Measurements from ENCODE around the gene CHEK1. TPM values are rescaled to one million over a fixed set of nuclear protein-coding genes. Genes with fewer than 3 reads are reported as not detected.

The CHEK1 gene
- total RNA-seq, 1 donor from 2014 or later, result 161 TPM

- H3K4me3 ChIP-seq, result peak within 1 kb of the TSS; percentile 92
- DNase-seq (ENCODE audit: low spot score), result peak; percentile 99
- H3K27me3 ChIP-seq, result no peaks in the 10 kb centered on the region
- H3K79me2 ChIP-seq (ENCODE audit: low read depth), result peaks cover 65% of the 10 kb centered on the region
- peak within 1 kb of the TSS; percentile 73 for H3K9ac ChIP-seq
- Mint-ChIP-seq H3K9me3 (no peaks in the 10 kb centered on the region), H3K36me3 (peaks cover 7% of the 10 kb centered on the region), H3K27me3 (ENCODE audit: insufficient read depth, low read depth) (peaks cover 2% of the 10 kb centered on the region), H3K4me1 (peaks cover 32% of the 10 kb centered on the region), H3K27ac (peak within 1 kb of the TSS; percentile 99), H3K4me3 (peak within 1 kb of the TSS; percentile 97)
- peak within 1 kb of the TSS; percentile 92 for H2AFZ ChIP-seq (replicated peaks)
- H3K36me3 ChIP-seq, result peaks cover 6% of the 10 kb centered on the region
- no peaks in the 10 kb centered on the region for H3K9me3 ChIP-seq (ENCODE audit: low read depth)
- no peaks in the 10 kb centered on the region for H3F3A ChIP-seq (ENCODE audit: low read depth)
- H4K20me1 ChIP-seq (ENCODE audit: low read depth), result peaks cover 14% of the 10 kb centered on the region
- H3K4me2 ChIP-seq, result peak within 1 kb of the TSS; percentile 94
- TF ChIP-seq EZH2phosphoT487 (IDR thresholded peaks at IDR 0.05), result no peak
- peak within 1 kb of the TSS; percentile 76 for H3K27ac ChIP-seq
- peaks cover 12% of the 10 kb centered on the region for H3K4me1 ChIP-seq
Measured at GRCh38 chr11:125592305-125593113, 32.5 kb upstream of the CHEK1 start, which contains the start of gene STT3A. TSS of gene STT3A (plus strand) at chr11:125592852. CDS start at chr11:125595916, 3,064 bp downstream.

GRCh38 chr11:125593114-125593820 is 31.7 kb upstream of the CHEK1 start:
- H3K9me3 Mint-ChIP-seq, result no peaks in the 10 kb centered on the region
- Histone ChIP-seq H3F3A (ENCODE audit: low read depth) (no peaks in the 10 kb centered on the region), H3K9me3 (ENCODE audit: low read depth) (no peaks in the 10 kb centered on the region), H3K27me3 (no peaks in the 10 kb centered on the region), H2AFZ (replicated peaks) (peak overlapping the region; percentile 92), H3K4me2 (peak overlapping the region; percentile 94), H3K79me2 (ENCODE audit: low read depth) (peaks cover 72% of the 10 kb centered on the region), H3K4me1 (peaks cover 11% of the 10 kb centered on the region), H3K4me3 (peak overlapping the region; percentile 92), H3K36me3 (peaks cover 6% of the 10 kb centered on the region), H4K20me1 (ENCODE audit: low read depth) (peaks cover 14% of the 10 kb centered on the region), H3K9ac (peak overlapping the region; percentile 73), H3K27ac (no peak overlapping the region)
- peak overlapping the region; percentile 97 for H3K4me3 Mint-ChIP-seq
- H3K36me3 Mint-ChIP-seq, result peaks cover 7% of the 10 kb centered on the region
- peak overlapping the region; percentile 32 for H3K27ac Mint-ChIP-seq
- peaks cover 28% of the 10 kb centered on the region for H3K4me1 Mint-ChIP-seq
- H3K27me3 Mint-ChIP-seq (ENCODE audit: insufficient read depth, low read depth), result peaks cover 2% of the 10 kb centered on the region
- no peak for DNase-seq (ENCODE audit: low spot score)
- TF ChIP-seq EZH2phosphoT487 (IDR thresholded peaks at IDR 0.05) (no peak), CTCF (IDR thresholded peaks at IDR 0.05) (no peak), EZH2 (IDR thresholded peaks at IDR 0.05) (no peak)

- H2AFZ ChIP-seq (replicated peaks), result no peak overlapping the region
- TF ChIP-seq EZH2phosphoT487 (IDR thresholded peaks at IDR 0.05) (no peak), EZH2 (IDR thresholded peaks at IDR 0.05) (no peak), CTCF (IDR thresholded peaks at IDR 0.05) (no peak)
- peaks cover 2% of the 10 kb centered on the region for H3K27me3 Mint-ChIP-seq (ENCODE audit: insufficient read depth, low read depth)
- H3K4me2 ChIP-seq, result no peak overlapping the region
- no peak overlapping the region for H3K4me3 Mint-ChIP-seq
- peaks cover 5% of the 10 kb centered on the region for H3K4me1 ChIP-seq
- H3F3A ChIP-seq (ENCODE audit: low read depth), result no peaks in the 10 kb centered on the region
- H3K36me3 Mint-ChIP-seq, result peaks cover 9% of the 10 kb centered on the region
- H3K36me3 ChIP-seq, result peaks cover 6% of the 10 kb centered on the region
- H4K20me1 ChIP-seq (ENCODE audit: low read depth), result peaks cover 14% of the 10 kb centered on the region
- no peak overlapping the region for H3K27ac ChIP-seq
- H3K27ac Mint-ChIP-seq, result no peak overlapping the region
- no peaks in the 10 kb centered on the region for H3K9me3 ChIP-seq (ENCODE audit: low read depth)
- no peak overlapping the region for H3K4me3 ChIP-seq
- no peak for DNase-seq (ENCODE audit: low spot score)
- H3K4me1 Mint-ChIP-seq, result peaks cover 25% of the 10 kb centered on the region
- H3K79me2 ChIP-seq (ENCODE audit: low read depth), result peaks cover 74% of the 10 kb centered on the region
- H3K9ac ChIP-seq, result no peak overlapping the region
- H3K9me3 Mint-ChIP-seq, result no peaks in the 10 kb centered on the region
- no peaks in the 10 kb centered on the region for H3K27me3 ChIP-seq
Measured at GRCh38 chr11:125594958-125595357, 30.0 kb upstream of the CHEK1 start.
